Measurements from ENCODE around the gene FAM107B. TPM values are rescaled to one million over a fixed set of nuclear protein-coding genes. Genes with fewer than 3 reads are reported as not detected.

The FAM107B gene
- total and polyA plus RNA-seq, 2 of the 8 experiments (the other 6 are each of a cell fraction or from before 2014, with no cell fraction given) = 7.5 to 28.1 TPM

DNA sequence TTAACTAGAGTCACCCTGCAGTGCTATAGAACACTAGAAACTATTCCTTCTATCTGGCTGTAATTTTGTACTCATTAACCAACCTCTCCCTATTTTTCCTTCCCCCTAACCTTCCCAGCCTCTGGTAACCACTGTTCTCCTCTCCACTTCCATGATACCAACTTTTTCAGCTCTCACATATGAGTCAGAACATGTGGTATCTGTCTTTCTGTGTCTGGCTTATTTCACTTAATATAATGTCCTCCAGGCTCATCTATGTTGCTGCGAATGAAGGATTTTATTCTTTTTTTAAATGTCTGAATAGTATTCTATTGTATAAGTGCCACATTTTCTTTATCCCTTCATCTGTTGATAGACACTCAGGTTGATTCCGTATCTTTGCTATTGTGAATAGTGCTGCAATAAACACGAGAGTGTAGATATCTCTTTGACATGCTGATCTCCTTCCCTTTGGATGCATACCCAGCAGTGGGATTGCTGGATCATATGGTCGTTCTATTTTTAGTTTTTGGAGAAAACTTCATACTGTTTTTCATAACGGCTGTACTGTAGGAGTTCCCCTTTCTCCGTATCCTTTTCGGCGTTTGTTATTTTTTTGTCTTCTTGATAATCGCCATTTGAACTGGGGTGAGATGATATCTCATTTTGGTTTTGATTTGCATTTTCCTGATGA lies 101.4 kb downstream of the FAM107B start:
- ChIA-PET CTCF (ENCODE audit: partially characterized antibody) (no interaction called here), POLR2A (ENCODE audit: partially characterized antibody) (no interaction called here)
- Histone ChIP-seq H3K4me1 (replicated peaks in 1 of 4; ENCODE audit: control insufficient read depth in 3 of 4, insufficient read depth in 4 of 4, low read length in 3 of 4) (peaks cover 5 to 15% (median 9%) of the 10 kb centered on the region in 4 experiments; a peak in 6 of 7 replicates), H3K27ac (ENCODE audit: low read depth, low read length) (no peak overlapping the region), H3K56ac (replicated peaks; ENCODE audit: insufficient read length, low read depth, low read length) (no peak overlapping the region), H3K27me3 (replicated peaks in 1 of 4; ENCODE audit: control insufficient read depth in 3 of 4, extremely low read depth in 1 of 4, insufficient read depth in 3 of 4, low read length in 3 of 4) (no peaks in the 10 kb centered on the region), H4K20me1 (replicated peaks in 1 of 2; ENCODE audit: control insufficient read depth in 1 of 2, insufficient read depth in 2 of 2, low read length in 2 of 2) (no peaks in the 10 kb centered on the region), H2BK12ac (ENCODE audit: low read depth, low read length) (no peak overlapping the region), H4K5ac (ENCODE audit: insufficient read length, low read depth, low read length) (no peak overlapping the region), H3K23me2 (ENCODE audit: low read depth, low read length) (no peaks in the 10 kb centered on the region; the same call in 1 of the 2 replicates), H2BK120ac (replicated peaks; ENCODE audit: low read depth, low read length) (peak overlapping the region; percentile 36), H3K4me3 (ENCODE audit: extremely low read depth in 1 of 4, insufficient read depth in 2 of 4, low read depth in 3 of 4, low read length in 4 of 4) (no peak overlapping the region), H4K8ac (ENCODE audit: extremely low read depth, insufficient read depth, low read length) (no peak overlapping the region), H3K4ac (replicated peaks; ENCODE audit: insufficient read length, low read depth, low read length) (no peak overlapping the region), H2BK20ac (ENCODE audit: low read length) (peak overlapping the region; percentile 80; the same call in 1 of the 2 replicates), H3K36me3 (ENCODE audit: control insufficient read depth in 2 of 4, insufficient read depth in 4 of 4, low read length in 3 of 4) (no peaks in the 10 kb centered on the region), H4K91ac (replicated peaks; ENCODE audit: insufficient read length, low read length) (no peak overlapping the region), H2BK15ac (ENCODE audit: low read length) (0 out of 2 replicates have a peak overlapping the region, but pooled peaks have one; percentile 46), H3K79me2 (ENCODE audit: control insufficient read depth in 1 of 2, insufficient read depth in 2 of 2, low read length in 2 of 2) (no peaks in the 10 kb centered on the region), H3K9me3 (ENCODE audit: insufficient read depth in 2 of 2, low read depth in 1 of 2, low read length in 1 of 2) (no peaks in the 10 kb centered on the region), H3K4me2 (ENCODE audit: insufficient read depth in 1 of 2, low read depth in 2 of 2, low read length in 2 of 2) (no peak overlapping the region; a peak in 1 of 4 replicates), H3K18ac (ENCODE audit: extremely low read depth, low read length) (no peak overlapping the region), H2AFZ (ENCODE audit: low read length) (no peak overlapping the region), H2AK5ac (ENCODE audit: low read depth, low read length) (no peak overlapping the region), H3K9ac (replicated peaks in 1 of 4; ENCODE audit: extremely low read depth in 1 of 4, low read depth in 3 of 4, low read length in 3 of 4) (no peak overlapping the region), H2BK5ac (ENCODE audit: low read depth, low read length) (no peak overlapping the region), H3K79me1 (ENCODE audit: low read depth, low read length) (no peaks in the 10 kb centered on the region), H3K23ac (ENCODE audit: insufficient read length) (no peak overlapping the region), H3K14ac (ENCODE audit: insufficient read length) (no peak overlapping the region)
- FAIRE-seq (no peak), DNase-seq (ENCODE audit: low read depth in 1 of 2, low spot score in 2 of 2) (no peak)
- WGBS, 2 experiments (ENCODE audit: extremely low coverage in 1 of 2, insufficient coverage in 1 of 2, insufficient read length in 1 of 2, insufficient replicate concordance in 2 of 2, low coverage in 1 of 2, low lambda C conversion rate in 2 of 2, missing lambda C conversion rate in 1 of 2) = 81% methylated on average over 9 of the region's 9 CpGs; no CpG with 5 or more reads in 1 of the 2 experiments
- no peak for TF ChIP-seq CHD1 (IDR thresholded peaks at IDR 0.05; ENCODE audit: low read depth, low read length)
- no peak for TF ChIP-seq EZH2 (IDR thresholded peaks at IDR 0.05; ENCODE audit: low read depth, low read length, severe bottlenecking)
- TF ChIP-seq, protein P1, sequence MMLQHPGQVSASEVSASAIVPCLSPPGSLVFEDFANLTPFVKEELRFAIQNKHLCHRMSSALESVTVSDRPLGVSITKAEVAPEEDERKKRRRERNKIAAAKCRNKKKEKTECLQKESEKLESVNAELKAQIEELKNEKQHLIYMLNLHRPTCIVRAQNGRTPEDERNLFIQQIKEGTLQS (IDR thresholded peaks at IDR 0.05; ENCODE audit: insufficient read depth, low read depth, low read length) = no peak
- TF ChIP-seq BRCA1 (IDR thresholded peaks at IDR 0.05; ENCODE audit: low read depth, low read length) = no peak
- no peak for TF ChIP-seq CEBPB (IDR thresholded peaks at IDR 0.05; ENCODE audit: low read depth, low read length)
- TF ChIP-seq RXRA (IDR thresholded peaks at IDR 0.05; ENCODE audit: insufficient read depth, low read depth, low read length) = no peak
- no peak for TF ChIP-seq TAF1 (IDR thresholded peaks at IDR 0.05; ENCODE audit: low read depth, low read length)
- TF ChIP-seq PHF8 (conservative IDR thresholded peaks at IDR 0.05; ENCODE audit: low read depth, low read length) = no peak
- TF ChIP-seq CBX8 (IDR thresholded peaks at IDR 0.05; ENCODE audit: borderline replicate concordance, low read depth, low read length) = no peak
- no peak for TF ChIP-seq ASH2L (IDR thresholded peaks at IDR 0.05; ENCODE audit: low read length)
- TF ChIP-seq TBP (IDR thresholded peaks at IDR 0.05; ENCODE audit: low read depth, low read length) = no peak

All from H1 (cell line).